Putamen (tissue), 1 donor: ENCODE results near the gene SERPINB2.

Experiments used
- DNase-seq: peaks from one replicate; pipeline ENCODE4 v3.0.0-alpha.2; 2016; ENCODE audit warnings: low spot score

The SERPINB2 gene, protein sequence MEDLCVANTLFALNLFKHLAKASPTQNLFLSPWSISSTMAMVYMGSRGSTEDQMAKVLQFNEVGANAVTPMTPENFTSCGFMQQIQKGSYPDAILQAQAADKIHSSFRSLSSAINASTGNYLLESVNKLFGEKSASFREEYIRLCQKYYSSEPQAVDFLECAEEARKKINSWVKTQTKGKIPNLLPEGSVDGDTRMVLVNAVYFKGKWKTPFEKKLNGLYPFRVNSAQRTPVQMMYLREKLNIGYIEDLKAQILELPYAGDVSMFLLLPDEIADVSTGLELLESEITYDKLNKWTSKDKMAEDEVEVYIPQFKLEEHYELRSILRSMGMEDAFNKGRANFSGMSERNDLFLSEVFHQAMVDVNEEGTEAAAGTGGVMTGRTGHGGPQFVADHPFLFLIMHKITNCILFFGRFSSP

GRCh38 chr18:63887424-63887823 is at the start of gene SERPINB2:
Gene SERPINB2 (plus strand): TSS chr18:63887705. CDS start chr18:63891445, 3,740 bp downstream.
- no peak for DNase-seq

DNA sequence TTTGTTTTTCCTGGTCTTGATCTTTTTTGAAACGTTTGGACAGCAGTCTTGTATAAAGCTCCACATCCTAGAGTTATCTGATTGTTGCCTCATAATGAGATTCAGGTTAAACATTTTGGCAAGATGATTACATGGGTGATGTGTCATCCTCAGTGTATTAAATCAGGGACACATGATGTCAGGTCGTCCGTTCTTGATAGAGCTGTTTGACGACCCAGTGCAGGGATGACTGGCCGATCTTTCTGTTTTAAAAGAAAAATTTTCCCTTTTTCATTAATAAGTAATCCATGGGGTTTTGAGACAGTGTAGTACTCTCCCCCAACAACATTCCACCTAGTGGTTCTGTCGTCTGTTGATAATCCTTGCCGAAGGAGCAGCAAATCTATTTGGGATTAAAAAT is 44.5 kb upstream of the SERPINB2 start:
- DNase-seq = no peak

DNA sequence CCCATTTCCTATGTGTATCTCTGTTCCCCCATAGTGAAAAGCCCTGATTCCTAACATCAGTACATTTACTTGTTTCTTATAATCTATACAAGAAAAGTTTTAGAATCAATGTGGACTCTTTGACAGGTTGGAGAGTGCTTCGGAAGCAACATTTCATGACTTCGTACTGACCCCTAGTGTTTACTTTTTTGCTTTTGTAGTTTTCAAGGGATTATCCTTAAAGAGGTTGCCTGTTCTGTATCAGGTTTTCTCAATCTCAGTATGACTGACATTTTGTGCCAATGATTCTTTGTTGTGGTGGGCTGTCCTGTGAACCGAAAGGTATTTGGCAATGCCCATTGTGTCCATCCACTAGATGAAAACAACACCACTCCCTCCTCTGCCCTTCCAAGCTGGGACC is 43.3 kb upstream of the SERPINB2 start:
- no peak for DNase-seq

DNA sequence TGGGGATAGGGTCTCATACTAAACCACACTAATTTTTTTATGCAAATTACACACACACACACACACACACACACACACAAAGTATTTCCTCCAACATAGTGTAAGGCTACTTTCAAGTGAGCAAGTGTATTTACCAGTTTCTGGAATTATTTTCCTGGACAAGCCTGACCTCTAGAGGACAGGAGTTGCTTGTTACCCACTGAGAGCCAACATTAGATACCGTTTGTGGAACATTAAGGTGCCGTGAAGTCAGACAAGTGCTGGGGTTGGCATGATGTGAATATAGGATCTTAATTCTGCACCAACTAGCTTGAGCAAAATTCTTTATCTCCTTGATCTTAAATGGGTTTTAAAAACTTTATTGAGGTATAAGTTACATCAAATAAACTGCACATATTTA is 39.3 kb upstream of the SERPINB2 start:
- DNase-seq = no peak

DNA sequence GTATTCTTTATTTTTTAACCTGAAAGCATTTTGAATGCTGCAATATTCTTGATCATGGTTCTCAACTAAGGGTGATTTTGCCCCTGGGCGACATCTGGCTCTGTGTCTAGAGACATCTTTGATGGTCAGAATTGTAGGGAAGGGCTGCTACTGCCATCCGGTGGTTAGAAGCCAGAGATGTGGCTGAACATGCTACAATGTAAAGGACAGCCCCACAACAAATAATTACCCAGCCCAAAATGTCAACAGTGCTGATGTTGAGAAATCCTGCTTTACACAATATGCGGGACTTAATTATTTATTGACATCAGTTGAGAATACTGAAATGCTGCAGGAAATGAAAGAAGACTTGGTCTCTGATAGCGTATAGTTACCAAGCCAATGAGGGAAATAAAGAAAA is 37.5 kb upstream of the SERPINB2 start:
- no peak for DNase-seq

- DNase-seq = no peak
Measured at GRCh38 chr18:63850636-63851035, 36.9 kb upstream of the SERPINB2 start.

DNA sequence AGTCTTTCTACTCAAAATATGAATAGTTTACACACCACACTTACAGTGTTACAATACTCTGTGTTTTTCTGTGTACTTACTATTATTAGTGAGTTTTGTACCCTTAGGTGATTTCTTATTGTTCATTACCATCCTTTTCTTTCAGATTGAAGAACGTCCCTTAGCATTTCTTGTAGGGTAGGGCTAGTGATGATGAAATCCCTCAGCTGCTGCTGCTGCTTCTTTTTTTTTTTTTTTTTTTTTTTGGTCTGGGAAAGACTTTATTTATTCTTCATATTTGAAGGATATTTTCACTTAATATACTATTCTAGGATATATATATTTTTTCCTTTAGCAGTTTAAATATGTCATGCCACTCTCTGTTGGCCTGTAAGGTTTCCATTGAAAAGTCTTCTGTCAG is 29.0 kb upstream of the SERPINB2 start:
- DNase-seq = no peak

GRCh38 chr18:63859781-63860475 is 27.6 kb upstream of the SERPINB2 start:
- no peak for DNase-seq

DNA sequence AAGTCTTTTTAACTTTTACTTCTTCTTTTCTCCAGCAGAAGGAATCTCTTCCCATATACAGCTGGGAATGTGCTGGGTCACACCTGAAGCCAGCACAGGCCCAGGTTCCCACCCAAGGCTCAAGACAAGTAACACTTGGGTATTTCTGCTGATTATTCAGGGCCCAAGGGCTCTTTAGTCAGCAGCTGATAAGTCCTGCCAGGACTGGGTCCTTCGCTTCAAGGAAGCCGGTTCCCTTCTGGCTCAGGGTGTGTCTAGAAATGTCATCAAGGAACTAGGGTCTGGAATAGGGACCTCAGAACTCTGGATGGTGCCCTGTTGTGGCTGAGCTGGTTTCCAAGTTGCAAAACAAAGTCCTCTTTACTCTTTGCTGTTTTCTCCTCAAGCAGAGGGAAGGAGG is 27.0 kb upstream of the SERPINB2 start:
- DNase-seq = no peak

GRCh38 chr18:63867368-63868125 is 20.0 kb upstream of the SERPINB2 start:
- DNase-seq = no peak

DNA sequence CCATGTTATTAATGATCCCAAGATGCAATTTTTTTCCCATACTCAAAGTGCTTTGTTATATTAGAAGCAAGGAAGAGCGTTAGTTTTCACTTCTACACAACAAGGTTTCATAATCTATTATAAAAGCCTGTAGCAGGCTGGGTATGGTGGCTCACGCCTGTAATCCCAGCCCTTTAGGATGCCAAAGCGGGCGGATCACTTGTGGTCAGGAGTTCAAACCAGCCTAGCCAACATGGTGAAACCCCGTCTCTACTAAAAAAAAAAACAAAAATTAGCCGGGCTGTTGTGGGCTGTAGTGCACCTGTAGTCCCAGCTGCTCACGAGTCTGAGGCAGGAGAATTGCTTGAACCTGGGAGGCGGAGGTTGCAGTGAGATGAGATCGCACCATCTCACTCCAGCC is 19.0 kb upstream of the SERPINB2 start:
- no peak for DNase-seq

- no peak for DNase-seq
Measured at GRCh38 chr18:63869374-63869773, 18.1 kb upstream of the SERPINB2 start.

- DNase-seq = no peak
Measured at GRCh38 chr18:63869851-63870250, 17.7 kb upstream of the SERPINB2 start.

DNA sequence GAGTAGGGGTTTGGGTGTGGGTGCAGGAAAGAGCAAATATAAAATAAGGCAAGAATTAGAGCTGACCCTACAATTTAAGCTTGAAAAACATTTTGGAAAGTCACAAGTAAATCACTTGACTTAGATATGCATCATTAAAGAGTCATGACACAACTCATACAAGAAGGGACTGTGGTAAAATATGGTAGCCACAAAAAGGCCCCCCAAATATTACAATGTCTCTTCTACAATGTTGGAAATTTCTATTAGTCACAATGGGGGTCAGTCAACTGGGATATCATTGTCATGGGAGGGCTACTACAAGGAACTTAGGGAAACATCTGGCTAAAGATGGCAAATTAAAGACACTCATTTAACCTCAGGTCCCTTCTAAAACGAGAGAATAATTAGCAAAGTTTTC is 15.7 kb upstream of the SERPINB2 start:
- DNase-seq = no peak

DNA sequence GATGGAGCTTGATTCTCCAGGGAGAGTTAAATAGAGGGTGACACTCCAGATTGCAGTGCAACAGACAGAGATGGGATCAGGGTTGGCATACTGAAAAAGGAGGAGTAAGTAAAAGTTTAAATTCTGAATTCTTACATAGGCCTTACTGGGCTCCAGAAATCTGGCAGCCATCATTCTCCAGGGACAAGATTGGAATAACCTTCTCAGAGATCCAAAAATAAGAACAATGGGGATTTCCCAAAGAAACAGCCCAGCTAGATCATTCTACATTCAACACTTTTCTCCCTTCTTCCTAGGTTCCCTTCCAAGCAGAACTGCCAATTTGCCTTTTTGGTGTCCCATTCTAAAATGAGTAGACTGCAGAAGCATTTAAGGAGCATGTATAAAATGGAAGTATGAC is 14.9 kb upstream of the SERPINB2 start:
- DNase-seq = no peak

- DNase-seq = no peak
Measured at GRCh38 chr18:63878343-63878742, 9.2 kb upstream of the SERPINB2 start.

DNA sequence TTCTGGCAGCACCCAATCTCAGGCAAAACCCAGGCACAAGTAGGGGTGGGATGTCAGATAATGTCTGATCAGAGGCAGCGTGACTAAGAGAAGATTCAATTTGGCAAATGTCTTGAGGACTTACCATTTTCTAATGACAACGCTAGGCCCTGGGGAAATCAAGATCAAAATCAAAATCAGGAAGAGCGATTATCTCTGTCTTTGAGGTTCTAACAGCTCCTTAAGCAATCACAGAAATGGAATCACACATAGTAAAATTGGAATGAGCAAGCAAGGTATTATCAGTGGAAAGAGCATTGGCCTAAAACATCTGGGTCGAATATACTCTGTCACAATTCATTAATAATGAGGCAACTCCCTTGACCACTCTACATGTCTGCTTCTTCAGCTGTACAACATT is 8.6 kb upstream of the SERPINB2 start:
- DNase-seq = no peak

- no peak for DNase-seq
Measured at GRCh38 chr18:63879709-63880108, 7.8 kb upstream of the SERPINB2 start.

- DNase-seq = no peak
Measured at GRCh38 chr18:63881851-63882250, 5.7 kb upstream of the SERPINB2 start.

DNA sequence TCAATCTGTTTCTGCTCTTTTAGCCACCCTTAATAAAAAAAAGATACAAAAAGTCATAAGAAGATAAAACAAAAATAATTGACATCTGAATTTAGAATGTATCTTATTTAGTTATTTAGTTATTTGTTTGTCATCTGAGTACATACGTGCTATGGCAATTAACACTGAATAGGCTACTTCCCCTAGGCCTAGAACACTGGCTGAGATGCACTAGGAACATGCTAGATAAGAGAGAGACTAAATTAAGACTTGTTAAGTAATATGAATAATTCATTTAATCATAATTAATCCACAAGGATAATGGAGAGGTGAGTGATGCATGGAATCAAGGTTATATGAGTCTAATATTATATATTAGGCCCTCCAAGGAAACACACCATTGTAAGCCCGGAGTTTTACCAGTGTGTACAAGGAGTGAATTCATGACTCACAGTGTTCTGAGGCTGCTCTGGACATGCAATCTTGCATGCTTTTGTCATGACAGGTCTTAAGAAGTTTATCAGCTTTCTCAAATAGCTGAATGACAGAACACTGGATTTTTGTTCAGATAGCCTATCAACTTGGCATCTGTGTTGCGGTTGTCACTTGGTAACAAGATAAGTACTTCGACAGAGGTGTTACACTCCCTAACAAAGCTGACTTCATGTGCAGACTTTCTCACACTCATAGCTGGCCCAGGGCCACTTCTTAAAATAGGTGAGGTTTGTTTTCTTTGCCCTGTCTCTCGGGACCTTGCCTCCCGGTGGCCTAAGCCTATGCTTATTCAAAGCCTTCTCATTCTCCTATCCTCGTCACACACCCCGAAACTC is 5.0 kb upstream of the SERPINB2 start:
- DNase-seq = no peak

- DNase-seq = no peak
Measured at GRCh38 chr18:63883617-63884016, 3.9 kb upstream of the SERPINB2 start.
